Measurements from ENCODE around the gene RIMS1.

GRCh38 chr6:72102561-72102960, 216.2 kb downstream of the RIMS1 start:
- TF ChIP-seq, protein P1, sequence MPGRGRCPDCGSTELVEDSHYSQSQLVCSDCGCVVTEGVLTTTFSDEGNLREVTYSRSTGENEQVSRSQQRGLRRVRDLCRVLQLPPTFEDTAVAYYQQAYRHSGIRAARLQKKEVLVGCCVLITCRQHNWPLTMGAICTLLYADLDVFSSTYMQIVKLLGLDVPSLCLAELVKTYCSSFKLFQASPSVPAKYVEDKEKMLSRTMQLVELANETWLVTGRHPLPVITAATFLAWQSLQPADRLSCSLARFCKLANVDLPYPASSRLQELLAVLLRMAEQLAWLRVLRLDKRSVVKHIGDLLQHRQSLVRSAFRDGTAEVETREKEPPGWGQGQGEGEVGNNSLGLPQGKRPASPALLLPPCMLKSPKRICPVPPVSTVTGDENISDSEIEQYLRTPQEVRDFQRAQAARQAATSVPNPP (IDR thresholded peaks at IDR 0.05; ENCODE audit: borderline replicate concordance, insufficient read depth, insufficient read length): no peak
- TF ChIP-seq IRF1 (CRISPR knock-in tag; IDR thresholded peaks at IDR 0.05; ENCODE audit: borderline replicate concordance): no peak
- TF ChIP-seq, protein P2, sequence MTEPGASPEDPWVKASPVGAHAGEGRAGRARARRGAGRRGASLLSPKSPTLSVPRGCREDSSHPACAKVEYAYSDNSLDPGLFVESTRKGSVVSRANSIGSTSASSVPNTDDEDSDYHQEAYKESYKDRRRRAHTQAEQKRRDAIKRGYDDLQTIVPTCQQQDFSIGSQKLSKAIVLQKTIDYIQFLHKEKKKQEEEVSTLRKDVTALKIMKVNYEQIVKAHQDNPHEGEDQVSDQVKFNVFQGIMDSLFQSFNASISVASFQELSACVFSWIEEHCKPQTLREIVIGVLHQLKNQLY (CRISPR knock-in tag; conservative IDR thresholded peaks at IDR 0.05): no peak
